Thyroid gland (tissue), 4 donors: ENCODE measurements around the gene CCT7.

Experiments used
- POLR2A ChIP-seq, 2 donors: fragments of 450-650 bp; IDR thresholded peaks; one replicate each; pipeline ENCODE4 v1.6.1; 2017; ENCODE audit warnings: antibody characterized with exemption in 2 of 2, mild to moderate bottlenecking in 2 of 2, moderate library complexity in 1 of 2
- TF ChIP-seq, protein P1 (sequence below), 6 experiments: fragments of 200-600 bp in 3 of 6; fragments of 450-650 bp in 3 of 6; sonication (generic) in 3 of 6; IDR thresholded peaks; one replicate each; pipeline ENCODE4 v1.5.1; 2016 to 2019; ENCODE audit warnings: antibody characterized with exemption in 6 of 6, mild to moderate bottlenecking in 2 of 6, inconsistent platforms in 1 of 6, moderate library complexity in 1 of 6

- no peak for TF ChIP-seq POLR2A (IDR thresholded peaks at IDR 0.05)
- TF ChIP-seq, protein P1, sequence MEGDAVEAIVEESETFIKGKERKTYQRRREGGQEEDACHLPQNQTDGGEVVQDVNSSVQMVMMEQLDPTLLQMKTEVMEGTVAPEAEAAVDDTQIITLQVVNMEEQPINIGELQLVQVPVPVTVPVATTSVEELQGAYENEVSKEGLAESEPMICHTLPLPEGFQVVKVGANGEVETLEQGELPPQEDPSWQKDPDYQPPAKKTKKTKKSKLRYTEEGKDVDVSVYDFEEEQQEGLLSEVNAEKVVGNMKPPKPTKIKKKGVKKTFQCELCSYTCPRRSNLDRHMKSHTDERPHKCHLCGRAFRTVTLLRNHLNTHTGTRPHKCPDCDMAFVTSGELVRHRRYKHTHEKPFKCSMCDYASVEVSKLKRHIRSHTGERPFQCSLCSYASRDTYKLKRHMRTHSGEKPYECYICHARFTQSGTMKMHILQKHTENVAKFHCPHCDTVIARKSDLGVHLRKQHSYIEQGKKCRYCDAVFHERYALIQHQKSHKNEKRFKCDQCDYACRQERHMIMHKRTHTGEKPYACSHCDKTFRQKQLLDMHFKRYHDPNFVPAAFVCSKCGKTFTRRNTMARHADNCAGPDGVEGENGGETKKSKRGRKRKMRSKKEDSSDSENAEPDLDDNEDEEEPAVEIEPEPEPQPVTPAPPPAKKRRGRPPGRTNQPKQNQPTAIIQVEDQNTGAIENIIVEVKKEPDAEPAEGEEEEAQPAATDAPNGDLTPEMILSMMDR (IDR thresholded peaks at IDR 0.05): no peak
These were observed 55.2 kb downstream of the CCT7 start for GRCh38 chr2:73289304-73289703.
